Testis (tissue), 2 donors: Measurements from ENCODE around the gene ZGPAT.

Source experiments
- CTCF ChIP-seq, 3 experiments: fragments of 450-650 bp in 2 of 3; fragments of 200-600 bp in 1 of 3; sonication (generic) in 1 of 3; IDR thresholded peaks; one replicate each; pipeline ENCODE4 v1.5.1; 2016 to 2019; ENCODE audit warnings: antibody characterized with exemption in 3 of 3, mild to moderate bottlenecking in 2 of 3, moderate library complexity in 1 of 3
- POLR2A ChIP-seq: fragments of 450-650 bp; IDR thresholded peaks from one replicate; pipeline ENCODE4 v1.6.1; 2017; ENCODE audit warnings: antibody characterized with exemption, mild to moderate bottlenecking, moderate library complexity

- TF ChIP-seq POLR2A (no peak), CTCF (IDR thresholded peaks at IDR 0.05) (no peak)
Observed at GRCh38 chr20:63748934-63749270, 41.1 kb downstream of the ZGPAT start.
